ENCODE measurements around the gene ERC1.
"Not testable (repeated sequence)": the region's sequence is repeated elsewhere in the genome, so short reads cannot be mapped to it uniquely, and the experiment has no call there.

Gene ERC1

DNA sequence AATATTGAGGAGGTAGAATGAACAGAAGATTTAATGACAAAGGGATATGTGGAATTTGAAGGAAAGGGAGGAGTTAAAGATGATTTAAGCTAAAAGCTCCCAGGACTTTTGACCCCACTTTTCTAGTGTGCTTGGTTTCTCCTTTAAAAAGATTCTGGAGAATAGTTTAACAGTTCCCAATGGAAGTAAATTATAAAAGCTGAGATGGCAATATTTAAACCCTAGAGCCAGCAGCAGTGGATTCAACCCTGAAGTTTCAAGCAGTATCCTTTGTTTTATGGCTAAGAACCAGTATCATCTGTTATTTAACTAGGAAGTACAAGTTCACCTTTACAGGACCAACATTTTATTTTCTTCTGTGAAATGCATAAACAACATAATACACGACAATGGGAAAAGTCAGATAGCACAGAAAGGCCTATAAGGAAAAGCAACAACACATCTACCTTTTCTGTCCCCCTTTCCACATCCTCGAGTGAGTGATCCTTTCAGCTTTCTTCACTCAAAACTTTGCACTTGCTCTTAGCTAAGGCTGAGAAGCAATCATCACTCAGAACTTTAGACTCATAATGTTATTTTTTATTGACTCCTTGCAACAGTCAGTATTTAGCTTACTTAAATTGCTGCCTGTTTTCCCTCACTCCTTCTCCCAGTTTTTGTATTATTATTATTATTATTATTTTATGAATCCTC is 338.9 kb downstream of the ERC1 start:
- DNase-seq = no peak

DNA sequence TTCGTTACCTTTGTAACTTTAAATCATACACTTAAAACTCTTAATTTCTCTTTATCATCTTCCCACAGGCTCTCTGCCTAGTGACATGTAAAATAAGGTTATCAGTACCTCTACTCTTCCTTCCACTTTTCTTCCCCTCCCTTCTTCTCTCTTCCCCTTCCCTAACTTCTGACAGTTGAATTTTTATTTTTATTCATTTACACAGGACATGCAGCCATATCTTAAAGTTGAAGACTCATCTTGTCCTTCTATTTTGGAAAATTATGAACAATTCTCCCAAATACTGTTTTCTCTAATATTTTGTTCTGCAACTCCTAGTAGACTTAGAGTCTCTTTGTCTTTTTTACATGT is 339.4 kb downstream of the ERC1 start:
- no peak for DNase-seq

DNA sequence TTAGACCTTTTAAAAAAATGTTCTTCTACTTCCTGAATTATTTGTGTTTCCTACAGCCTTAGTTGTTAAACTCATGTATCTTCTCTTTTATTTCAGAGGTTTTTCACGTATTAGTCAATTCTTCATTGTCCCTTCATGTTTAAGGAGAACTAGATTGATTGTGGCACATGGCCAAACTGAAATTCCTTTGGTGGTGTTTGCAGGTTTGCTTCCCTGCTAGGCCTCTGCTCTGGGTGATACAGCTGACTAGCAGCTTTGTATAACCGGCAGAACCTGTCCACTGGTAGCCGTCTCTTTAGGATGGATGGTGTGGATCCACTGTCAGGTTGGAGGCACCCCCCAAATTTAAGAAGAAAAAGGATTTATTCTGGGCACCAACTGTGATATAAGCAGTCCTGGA is 341.3 kb downstream of the ERC1 start:
- no peak for DNase-seq

DNA sequence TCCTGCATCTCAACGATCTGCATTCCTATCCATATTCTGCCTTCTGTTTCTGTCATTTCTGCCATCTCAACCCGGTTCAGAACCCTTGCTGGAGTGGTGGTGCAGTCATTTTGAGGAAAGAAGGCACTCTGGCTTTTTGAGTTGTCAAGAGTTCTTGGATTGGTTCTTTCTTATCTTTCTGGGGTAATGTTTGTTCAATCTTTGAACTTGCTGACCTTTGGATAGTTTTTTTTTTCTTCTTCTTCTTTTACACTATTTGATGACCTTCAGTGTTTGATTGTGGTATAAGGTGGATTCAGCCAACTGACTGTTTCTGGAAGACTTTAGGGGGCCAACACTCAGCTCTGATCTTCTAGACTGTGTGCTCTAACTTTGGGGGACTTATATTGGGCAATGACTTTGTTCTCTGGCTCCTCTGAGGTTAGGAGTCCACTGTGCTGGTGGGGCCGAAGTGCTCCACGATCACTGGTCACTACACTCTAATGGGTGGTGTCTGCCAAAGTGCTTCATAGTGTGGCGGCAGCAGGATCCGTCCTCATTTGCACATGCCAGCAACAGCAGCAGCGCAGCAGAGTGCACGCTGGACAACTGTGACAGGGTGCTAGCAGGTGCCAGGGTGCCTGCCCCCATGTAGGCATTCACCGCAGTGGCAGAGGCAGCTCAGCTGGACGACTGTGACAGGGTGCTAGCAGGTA is 347.6 kb downstream of the ERC1 start:
- no peak for DNase-seq

DNA sequence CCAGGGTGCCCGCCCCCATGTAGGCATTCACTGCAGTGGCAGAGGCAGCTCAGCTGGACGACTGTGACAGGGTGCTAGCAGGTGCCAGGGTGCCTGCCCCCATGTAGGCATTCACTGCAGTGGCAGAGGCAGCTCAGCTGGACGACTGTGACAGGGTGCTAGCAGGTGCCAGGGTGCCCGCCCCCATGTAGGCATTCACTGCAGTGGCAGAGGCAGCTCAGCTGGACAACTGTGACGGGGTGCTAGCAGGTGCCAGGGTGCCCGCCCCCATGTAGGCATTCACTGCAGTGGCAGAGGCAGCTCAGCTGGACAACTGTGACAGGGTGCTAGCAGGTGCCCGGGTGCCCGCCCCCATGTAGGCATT is 348.1 kb downstream of the ERC1 start:
- DNase-seq = not testable (repeated sequence)

DNA sequence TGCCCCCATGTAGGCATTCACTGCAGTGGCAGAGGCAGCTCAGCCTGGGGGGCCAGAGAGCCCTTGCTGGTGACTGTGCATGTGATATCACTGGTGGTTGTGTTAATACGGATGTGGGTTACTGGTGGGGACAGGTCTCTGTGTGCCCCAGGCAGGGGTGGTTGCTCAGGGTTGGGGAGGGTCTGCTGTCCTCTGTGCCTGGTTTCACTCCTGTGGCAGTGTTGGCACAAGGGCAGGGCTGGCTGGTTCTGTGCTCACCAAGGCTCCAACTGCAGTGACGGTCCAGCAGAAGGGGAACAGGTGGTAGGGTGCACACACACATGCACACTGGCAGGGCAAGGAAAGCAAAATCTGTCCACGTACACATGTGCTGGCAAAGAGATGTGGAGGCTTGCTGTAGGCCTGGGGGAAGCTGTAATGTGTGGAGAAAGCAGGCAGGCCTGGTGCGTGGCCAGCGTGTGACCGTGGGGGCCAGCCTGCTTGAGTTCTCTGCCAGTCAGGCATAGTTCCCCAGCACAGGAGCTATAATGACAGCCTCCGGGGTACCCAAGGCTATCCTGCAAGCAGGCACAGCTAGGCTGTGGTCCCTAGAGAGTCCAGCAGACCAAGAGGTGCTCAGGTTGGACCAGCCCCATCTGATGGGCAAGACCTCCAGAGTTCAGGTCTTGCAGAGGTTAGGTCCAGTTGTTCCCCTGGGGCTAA is 348.7 kb downstream of the ERC1 start:
- DNase-seq = no peak

DNA sequence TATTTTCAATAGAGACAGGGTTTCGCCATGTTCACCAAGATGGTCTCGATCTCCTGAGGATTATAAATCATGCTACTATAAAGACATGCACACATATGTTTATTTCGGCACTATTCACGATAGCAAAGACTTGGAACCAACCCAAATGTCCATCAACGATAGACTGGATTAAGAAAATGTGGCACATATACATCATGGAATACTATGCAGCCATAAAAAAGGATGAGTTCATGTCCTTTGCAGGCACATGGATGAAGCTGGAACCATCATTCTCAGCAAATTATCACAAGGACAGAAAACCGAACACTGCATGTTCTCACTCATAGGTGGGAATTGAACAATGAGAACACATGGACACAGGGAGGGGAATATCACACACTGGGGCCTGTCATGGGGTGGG is 350.2 kb downstream of the ERC1 start:
- DNase-seq = not testable (repeated sequence)

DNA sequence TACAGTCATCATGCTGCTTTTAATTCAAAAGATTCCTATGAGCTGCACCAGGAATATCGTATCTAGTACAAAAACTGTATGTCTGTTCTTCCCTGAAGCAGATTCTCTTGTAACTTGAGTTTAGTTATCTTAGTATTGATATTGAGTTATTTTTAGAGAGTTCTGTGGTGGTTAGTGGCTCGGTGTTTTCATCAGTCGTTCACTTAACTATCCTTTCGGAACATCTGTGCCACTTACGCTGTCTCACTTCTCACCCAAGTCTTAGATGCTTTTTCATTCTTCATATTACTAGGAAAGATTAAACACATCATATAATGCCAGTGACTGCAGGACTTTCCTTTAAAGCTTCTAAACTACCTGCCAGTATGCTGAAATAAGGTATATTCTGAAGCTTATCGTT is 352.4 kb downstream of the ERC1 start:
- DNase-seq = no peak

DNA sequence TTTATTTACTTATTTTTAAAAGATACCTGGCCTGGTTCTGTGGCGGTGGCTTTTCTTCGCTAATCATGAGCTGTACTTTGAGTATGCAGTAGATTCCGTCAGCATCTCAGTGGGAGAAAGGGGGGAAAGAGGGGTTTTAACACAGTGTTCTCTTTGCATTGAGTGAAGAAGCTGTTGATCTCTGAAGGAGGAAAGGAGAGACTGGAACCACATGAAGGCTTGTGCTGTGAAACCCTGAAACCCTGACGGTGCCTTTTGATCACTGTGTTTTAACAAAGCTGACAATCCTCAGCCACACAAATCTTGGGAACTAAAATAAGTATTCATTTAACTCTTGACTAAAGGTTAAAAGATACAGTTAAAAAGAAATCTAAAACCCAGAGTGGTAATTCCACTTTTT is 353.2 kb downstream of the ERC1 start:
- DNase-seq = no peak

DNA sequence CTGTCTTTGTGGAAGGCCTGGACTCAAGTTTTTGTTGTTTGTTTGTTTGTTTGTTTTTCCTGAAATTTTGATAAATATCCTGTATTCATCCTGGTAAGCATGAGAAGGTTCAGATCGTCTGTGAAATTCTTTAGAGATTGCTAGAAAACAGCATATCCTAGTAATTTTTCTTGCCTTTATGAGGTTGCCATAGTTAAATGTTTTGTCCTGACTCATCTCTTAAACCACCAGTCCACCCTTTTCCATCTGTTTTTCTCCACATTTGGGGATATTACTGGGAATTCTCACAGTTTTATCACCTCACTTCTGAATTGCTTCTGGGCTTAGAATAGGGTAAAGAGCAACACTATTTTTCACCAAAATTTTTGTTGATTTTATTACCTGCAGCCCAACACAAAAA is 355.1 kb downstream of the ERC1 start:
- DNase-seq = no peak

DNA sequence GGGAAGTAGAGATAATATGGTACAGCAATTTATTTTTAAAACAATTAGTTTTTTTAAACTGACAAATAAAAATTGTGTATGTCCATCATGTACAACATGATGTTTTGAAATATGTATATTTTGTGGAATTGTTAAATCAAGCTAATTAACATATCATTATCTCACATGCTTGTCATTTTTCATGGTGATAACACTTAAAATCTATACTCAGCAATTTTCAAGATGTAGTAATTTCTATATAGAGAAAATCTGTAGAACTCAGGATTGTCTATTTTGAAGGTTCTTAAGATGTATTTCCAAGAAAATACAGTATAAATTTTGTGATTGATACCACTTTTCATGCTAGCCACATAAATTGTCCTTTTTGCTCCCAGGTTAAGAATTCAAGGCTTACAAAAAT is 356.3 kb downstream of the ERC1 start:
- DNase-seq = no peak

DNA sequence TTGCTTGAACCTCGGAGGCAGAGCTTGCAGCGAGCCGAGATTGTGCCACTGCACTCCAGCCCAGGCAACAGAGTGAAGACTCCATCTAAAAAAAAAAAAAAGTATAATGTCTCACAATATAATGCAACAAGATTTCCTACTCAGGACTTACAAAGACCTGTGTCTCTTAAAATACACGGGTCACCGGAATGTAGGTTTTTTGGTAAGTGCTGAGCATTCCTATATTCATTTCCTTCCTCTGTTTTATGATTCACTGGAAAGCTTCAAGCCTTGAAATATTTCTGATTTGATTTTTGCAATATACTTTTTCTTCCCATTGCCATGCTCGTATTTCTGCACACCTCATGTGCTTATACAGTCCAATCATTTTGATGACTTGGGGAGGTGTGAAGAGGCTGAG is 357.6 kb downstream of the ERC1 start:
- DNase-seq = no peak

DNA sequence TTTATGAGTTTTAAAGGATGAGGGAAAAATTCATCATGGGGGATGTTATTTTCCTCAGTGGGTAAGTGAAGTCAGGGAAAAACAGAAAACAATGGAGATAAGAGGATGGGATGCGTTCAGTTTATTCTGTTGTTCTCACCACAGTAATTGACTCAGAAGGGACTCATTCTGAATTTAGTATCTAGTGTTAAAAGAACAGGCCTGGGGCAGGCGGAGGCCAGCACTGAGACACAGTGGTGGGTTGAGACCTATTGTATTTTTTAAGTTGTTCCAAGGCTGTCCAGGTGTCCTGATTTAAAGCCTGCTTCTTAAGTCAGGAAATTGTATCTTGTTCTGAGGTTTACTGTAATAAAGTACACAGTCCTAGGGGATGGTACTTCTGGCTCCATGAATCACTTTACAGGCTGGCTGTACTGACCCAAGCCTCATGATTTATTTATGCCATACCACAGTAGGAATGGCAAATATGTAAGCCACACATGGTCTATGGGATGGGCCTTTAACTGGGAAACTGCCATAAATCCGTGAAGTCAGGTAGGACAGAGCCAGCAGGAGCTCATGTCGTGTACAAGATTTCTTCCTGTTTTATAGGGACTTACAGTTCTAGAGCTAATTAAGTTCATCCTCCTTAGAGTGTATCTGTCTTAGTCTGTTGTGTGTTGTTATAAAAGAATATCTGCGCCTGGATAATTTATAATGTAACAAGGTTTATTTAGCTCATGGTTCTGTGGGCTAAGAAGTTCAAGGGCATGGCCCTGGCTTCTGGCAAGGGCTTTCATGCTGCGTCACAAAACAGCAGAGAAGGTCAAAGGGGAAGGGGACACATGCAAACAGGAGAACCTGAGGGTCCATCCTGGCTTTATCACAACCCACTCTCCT is 359.3 kb downstream of the ERC1 start:
- no peak for DNase-seq

DNA sequence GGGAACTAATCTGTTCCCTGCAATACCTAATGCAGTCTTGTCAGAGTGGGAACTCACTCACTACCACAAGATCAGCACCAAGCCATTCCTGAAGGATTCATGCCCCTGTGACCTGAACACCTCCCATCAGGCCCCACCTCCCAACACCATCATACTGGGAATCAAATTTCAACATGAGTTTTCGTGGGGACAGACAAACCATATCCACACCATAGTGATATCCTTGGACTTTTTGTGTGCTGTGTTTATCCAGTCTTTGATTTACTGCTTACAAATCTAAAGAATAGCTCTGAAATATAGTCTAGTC is 359.9 kb downstream of the ERC1 start:
- DNase-seq = no peak

DNA sequence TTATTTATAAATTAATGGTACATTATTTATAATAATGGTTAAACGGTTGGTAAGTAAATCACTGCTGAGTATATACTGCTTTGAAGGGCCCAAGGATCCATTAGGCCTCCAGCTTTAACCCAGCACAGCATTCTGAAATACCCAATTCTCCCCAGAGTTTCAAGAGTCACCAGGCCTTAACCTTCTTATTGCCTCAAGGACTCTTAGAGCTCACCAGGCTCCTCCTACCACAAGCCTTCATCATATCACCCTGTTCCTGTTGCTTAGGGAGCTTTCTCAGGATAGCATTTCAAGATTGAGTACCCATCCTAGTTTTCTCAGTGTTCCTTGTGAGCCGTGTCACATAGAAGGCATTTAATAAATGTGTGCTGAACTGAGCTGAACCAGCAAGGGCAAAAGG is 360.9 kb downstream of the ERC1 start:
- no peak for DNase-seq

DNA sequence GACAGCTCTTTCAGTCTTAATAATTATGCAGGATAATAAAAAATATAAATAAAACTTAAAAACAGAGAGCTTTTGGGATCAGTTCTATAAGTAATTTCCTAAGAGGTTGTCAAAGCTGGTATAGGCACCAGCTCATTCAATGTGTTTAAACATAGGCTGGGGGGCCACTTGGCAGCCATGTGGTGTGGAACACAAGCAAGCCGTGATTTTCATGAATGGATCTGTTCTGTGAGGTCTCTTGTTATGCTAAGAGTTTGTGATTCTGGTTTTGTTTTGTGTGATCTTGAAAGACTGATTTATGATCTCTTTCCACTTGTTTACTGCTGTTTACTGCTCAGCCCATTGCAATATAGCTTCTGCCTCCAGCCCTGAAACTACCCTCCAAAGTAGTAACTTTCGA is 362.4 kb downstream of the ERC1 start:
- DNase-seq = no peak

DNA sequence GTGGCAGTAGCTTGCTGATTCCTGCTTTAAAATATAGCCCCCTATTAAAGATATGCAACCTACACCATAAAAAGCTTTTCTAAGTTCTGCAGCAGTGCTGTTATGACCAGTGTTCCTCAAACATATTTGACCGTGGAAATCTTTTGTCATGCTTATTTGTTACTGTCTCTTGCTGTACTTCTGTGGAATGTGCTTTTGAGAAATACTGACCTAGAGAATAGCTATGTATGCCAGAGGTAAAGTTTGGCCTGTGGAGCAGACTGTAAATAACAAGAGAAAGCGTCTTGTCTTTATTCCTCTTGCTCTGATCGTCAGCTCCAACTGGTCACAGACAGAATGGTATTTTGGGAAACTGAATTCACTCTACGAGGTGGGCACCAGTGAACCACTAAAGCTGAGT is 364.4 kb downstream of the ERC1 start:
- DNase-seq = no peak

DNA sequence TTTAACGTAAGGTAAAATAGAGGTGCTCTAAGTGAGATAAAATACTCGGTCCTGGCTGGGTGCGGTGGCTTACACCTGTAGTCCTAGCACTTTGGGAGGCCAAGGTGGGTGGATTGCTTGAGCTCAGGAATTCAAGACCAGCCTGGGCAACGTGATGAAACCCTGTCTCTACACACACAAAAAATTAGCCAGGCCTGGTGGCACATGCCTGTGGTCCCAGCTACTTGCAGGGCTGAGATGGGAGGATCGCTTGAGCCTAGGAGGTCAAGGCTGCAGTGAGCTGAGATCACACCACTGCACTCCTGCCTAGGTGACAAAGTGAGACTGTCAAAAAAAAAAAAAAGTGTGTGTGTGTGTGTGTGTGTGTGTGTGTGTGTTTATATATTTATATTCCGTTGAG is 364.8 kb downstream of the ERC1 start:
- DNase-seq = not testable (repeated sequence)

DNA sequence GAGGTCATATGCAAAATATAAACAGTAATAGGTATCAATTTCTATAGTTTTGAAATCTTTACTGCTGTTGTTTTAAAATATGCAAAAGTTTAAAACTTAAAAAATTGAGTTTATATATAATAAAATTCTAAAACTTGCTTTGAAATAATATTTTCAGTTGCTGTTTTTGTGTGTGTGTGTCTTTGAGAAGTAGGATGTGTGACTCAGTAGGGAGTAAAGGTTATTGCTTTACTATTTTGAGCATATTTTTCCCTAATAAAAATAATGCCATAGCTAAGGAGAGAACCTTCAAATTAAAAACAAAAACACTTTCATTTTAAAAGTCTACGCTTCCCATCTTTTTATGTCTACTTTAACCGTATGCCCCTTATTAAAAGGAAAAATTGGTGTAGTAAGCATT is 365.3 kb downstream of the ERC1 start:
- DNase-seq = no peak

DNA sequence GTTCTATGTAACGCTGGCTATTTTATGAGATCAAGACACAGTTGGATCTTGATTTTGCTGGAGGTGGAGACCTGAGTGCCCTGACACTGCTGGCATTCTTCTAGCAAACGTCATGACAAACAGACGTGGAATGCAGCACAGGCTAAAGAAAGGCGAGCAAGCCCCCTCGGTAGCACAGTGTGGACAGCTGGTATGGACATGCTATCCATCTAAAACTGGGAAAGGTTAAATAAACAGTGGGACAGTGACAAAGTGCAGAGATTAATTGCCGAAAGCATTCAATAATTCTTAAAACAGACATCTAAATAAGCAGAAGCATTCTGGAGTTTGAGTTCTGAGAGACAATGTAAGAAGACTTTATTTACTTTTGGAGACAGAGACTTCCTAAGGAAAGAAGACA is 366.1 kb downstream of the ERC1 start:
- no peak for DNase-seq

DNA sequence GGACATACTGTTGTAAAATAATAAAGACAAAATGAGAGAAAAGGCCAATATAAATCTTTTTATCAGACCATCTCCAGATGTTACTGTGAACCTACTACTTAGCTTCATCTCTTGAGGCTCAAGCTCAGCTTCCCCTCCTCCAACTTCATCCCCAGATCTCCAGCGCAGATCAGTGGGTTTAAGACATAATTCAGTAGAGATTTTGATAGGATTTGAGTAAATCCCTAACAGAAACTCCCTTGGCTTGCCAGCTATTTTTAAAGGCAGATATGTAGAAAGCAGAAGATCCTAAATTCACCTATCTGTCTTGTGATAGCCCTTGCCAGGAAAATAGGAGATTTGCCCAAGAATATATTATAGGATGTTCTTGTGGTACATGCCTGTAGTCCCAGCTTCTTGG is 366.7 kb downstream of the ERC1 start:
- no peak for DNase-seq

DNA sequence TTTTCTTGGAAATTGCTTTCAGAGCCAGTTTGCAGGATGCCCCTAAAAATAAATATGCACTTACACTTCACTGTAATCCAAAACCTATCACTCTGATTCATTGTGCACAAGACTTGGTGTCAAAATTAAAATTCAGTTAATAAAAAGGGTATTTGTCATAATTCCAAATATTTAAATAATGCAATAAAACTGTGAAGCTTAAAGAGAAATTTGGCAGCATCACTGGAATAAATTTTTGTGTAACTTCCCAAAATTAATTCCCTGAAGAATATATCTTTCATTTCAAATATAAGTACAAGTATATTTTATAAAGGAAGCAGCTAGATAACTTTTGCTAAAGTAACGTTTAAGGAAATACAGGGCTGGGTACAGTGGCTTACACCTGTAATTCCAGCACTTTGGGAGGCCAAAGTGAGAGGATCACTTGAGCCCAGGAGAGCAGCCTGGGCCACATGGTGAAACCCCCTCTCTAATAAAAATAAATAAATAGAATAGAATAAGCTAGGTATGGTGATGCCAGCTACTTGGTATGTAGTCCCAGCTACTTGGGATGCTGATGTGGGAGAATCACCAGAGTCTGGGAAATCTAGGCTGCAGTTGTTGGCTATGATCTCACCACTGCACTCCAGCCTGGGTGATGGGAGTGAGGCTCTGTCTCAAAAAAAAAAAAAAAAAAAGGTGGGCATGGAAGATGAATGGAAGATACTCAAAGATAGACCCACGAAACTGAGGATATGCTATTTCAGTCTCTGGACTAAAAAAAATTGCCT is 369.6 kb downstream of the ERC1 start:
- DNase-seq = no peak

DNA sequence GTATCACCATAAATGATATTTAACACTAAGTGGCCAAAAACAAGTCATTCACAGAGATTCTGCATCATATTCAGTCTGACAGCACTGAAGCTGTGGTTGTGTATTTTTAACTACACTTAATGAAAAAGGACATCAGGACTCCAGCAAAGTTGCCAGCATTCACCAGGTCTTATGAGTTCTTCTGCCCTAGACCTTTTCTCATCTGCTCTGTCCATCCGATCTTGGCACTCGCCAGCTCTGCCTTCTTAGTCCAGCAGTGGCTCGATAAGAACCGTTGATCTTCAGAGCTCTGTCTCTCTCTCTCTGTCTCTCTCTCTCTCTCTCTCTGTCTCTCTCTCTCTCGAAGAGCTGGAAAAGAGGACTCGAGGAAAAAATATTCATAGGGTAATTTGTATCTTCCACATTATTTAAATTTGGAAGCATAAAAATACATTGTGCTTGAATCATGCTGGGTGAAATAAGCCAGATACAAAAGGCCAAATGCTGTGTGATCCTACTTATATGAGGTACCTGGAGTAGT is 371.2 kb downstream of the ERC1 start:
- no peak for DNase-seq

All from activated CD4-positive, alpha-beta T cell treated with anti-CD3 and anti-CD28 coated beads, Interleukin-2, amount 50 U/mL, for 1 hour (primary cell).